GM18870 (cell line): ENCODE data around the gene JUND.
"Not testable (repeated sequence)": the region's sequence is repeated elsewhere in the genome, so short reads cannot be mapped to it uniquely, and the experiment has no call there.

Experiments used
- ATAC-seq: cut with Tn5 transposase; IDR thresholded peaks from one replicate; pipeline ENCODE4 v1.9.1; 2021; ENCODE audit warnings: moderate library complexity; ENCODE audit not compliant: unreplicated experiment

JUND gene

GRCh38 chr19:18281082-18282020 lies at the start of gene JUND:
JUND (minus strand) TSS chr19:18281622; CDS start chr19:18281484, 138 bp downstream.
- peak; percentile 49 for ATAC-seq

GRCh38 chr19:18330868-18331267 lies 49.4 kb upstream of the JUND start:
- no peak for ATAC-seq

- ATAC-seq = no peak
These were observed 47.6 kb upstream of the JUND start for GRCh38 chr19:18329035-18329376.

- ATAC-seq = peak; percentile 81
These were observed 47.1 kb upstream of the JUND start for GRCh38 chr19:18328340-18329034.

- no peak for ATAC-seq
These were observed 45.4 kb upstream of the JUND start for GRCh38 chr19:18326772-18327171.

DNA sequence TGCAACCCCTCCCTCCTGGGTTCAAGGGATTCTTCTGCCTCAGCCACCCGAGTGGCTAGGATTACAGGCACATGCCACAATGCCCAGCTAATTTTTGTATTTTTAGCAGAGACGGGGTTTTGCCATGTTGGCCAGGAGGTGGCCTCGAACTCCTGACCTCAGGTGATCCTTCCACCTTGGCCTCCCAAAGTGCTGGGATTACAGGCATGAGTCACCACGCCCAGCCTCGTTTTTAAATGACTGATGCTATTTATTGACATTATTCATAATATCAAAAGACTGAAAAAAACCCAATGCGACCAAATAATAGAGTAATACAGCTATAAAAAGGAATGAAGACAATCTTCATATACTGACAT lies 42.9 kb upstream of the JUND start:
- not testable (repeated sequence) for ATAC-seq

DNA sequence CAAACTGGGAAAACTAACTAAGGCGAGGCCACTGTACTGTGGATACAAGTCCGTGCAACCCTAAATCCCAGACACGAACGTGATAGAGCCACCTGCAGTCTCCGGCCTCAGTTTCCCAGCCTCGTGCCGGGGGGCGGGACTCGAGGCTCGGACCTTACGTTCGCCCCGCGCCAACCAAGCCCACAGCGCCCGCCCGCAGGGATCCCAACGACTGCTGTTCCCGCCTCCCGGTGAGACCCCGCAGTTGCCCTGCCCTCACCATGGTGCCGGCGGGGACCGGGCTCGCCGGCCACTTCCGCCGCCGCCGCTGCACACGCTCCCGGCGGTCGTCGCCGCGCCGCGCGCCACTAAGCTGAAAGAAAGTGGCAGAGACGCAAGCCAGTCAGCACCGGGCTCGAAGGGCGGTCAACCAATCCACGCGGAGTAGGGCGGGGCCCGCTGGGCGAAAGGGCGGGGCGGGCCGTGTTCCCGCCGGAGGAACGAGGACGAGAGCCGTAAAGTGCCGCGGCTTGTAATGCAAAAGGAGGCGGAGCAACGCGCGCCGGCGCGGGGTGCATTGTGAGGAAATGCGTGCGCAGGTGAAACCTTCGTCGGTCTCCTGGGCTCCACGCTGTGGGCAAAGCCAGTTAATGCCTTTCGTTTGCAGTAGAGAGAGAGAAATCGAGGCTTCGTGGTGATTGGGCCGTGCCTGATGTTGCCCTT lies 41.5 kb upstream of the JUND start, which contains the start of gene LSM4:
TSS of gene LSM4 (minus strand) at position 318 of the 702 bp plus-strand sequence. CDS start at position 262, 56 bp downstream.
- peak; percentile 87 for ATAC-seq

DNA sequence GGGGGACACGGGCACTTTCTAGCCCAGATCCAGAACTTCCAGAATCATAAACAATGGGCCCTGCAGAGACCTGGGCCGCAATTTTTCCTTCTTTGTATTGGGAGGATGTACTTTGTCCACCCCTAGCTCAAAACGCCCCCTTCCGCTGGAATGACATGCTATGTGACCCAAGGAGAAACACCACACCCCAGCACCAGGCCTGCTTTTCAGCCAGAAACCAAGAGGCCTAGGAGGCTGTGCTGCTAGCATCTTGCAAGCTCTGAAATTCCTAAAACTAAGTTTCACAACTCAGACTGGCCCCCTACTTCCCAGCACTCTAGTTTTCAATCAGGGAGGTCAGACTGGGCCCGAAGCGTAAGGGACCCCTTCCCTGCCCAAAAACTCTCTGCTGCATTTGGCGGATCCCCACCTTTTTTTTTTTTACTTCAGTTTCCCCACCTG lies 40.9 kb upstream of the JUND start:
- no peak for ATAC-seq

DNA sequence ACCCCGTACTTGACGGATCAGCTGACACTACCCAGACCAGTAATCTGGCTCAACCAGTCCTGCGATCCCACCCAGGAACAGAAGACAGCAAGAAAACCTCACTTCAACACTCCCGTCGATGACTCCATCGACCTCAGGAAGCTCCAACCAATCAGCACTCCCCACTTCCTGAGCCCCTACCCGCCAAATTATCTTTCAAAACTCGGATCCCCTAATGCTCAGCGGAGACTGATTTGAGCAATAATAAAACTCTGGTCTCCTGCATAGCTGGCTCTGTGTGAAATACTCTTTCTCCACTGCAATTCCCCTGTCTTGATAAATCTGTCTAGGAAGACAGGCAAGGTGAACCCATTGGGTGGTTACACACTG lies 40.3 kb upstream of the JUND start:
- ATAC-seq = no peak

- ATAC-seq = no peak
These were observed 39.7 kb upstream of the JUND start for GRCh38 chr19:18320865-18321733.

DNA sequence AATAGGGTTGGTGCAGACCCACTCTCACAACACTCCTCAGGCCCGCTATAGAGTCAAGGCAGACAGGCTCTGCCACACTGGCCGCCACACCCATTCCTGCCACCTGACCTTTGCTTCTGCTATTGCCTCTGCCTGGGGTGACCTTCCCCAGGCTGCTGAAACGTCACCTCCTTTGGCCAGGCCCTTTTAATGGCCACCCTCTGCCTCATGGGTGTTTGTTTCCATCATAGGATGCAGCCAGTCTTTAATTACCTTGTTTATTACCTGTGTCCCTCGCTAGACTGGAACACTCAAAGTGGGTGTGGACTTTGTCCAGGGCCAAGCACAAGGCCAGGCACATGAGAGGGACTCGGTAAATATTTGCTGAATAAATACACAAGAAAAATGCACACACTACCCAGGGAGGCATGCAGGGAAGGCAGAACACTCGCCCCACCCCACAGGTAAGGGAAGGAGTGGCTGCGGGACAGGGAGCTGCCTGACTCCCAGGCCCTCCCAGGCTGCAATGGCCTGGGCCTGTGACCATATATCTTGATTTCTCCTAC lies 38.2 kb upstream of the JUND start:
- no peak for ATAC-seq

GRCh38 chr19:18317961-18318800 lies 36.8 kb upstream of the JUND start:
- ATAC-seq = no peak

DNA sequence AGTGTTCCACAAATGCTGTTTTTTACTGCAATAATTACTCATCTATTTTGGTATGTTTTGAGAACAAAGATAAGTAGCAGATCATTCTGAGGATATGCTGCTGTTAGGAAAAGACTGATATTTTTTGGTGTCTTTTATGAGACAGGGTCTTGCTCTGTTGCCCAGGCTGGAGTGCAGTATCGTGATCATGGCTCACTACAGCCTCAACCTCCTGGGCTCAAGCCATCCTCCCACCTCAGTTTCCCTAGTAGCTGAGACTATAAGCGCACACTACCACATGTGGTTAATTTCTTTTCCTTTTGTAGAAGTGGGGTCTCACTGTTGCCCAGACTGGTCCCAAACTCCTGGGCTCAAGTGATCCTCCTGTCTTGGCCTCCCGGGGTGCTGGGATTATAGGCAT lies 32.0 kb upstream of the JUND start:
- ATAC-seq = no peak

- no peak for ATAC-seq
These were observed 30.7 kb upstream of the JUND start for GRCh38 chr19:18312092-18312534.

- ATAC-seq = no peak
These were observed 30.2 kb upstream of the JUND start for GRCh38 chr19:18311502-18312091.

DNA sequence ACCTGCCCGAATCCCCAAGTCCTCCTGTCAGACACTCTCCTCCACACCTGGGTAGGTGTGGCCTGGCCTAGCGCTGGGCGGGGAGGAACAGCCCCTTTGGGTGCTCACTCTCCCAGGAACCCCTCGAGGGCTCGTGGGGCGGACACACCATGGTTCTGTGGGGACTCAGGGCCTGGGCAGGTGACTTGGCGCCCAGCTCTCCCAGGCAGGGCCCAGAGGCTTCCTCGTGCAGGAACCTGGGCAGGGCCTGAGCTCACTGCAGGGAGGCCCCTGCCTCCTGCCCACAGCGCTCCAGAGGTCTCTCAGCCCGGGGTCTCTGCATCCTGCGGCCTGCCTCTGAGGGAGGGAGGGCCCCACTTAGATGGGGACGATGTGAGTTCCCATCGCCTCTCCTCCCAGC lies 29.5 kb upstream of the JUND start:
- ATAC-seq = no peak

DNA sequence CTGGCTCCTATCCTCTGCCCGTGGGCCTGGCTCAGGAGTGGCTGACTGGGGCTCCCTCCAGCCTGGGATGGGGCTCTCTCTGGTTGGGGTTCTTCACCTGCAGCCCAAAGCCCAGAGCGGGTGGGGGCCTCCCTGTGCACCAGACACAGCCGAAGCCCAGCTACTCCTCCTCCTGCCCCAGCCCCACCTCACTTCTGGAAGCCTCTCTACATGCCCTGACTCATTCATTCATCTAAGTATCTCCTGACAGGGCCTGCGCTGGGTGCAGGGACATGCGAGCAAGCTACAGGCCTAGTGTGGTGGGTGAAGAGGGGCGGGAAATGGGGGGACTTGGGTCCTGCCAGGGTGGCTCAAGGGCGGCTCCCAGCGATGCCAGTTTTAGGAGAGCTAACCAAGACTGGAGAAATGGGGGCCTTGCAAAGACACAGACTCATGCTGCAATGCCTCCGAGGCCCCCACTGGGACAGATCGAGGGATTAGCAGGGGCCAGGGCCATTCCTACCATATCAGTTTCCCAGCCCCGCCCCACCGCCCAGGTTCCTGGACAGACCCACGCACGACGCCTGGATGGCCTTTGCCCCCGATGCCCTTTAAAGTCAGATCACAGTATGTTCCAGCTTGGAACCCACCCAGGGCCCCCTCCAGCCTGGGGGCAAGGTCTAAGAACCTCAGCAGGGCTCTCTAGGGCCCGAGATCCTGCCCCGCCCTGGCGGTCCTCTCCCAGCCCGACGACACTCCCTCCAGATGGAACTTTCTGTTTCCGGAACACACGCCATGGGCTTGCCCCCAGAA lies 28.9 kb upstream of the JUND start:
- no peak for ATAC-seq

- ATAC-seq = no peak
These were observed 28.2 kb upstream of the JUND start for GRCh38 chr19:18309525-18310064.
